A549 (cell line): ENCODE data around the gene DISC1. TPM values are rescaled to one million over a fixed set of nuclear protein-coding genes. Genes with fewer than 3 reads are reported as not detected.

ENCODE experiments used
- ATAC-seq, 2 experiments: fragments of 200-7000 bp in 1 of 2; fragments of >200 bp in 1 of 2; cut with Nextera tagmentation in 1 of 2; cut with Tn5 transposase in 1 of 2; 3 replicates each; pipeline versions ENCODE4 v1.8.0 to v1.9.1; 2018 to 2020; ENCODE audit warnings: mild to moderate bottlenecking in 1 of 2, moderate library complexity in 1 of 2
- CTCF ChIA-PET: fragments of 300-600 bp; sonication (Branson Sonifier 250); formaldehyde crosslinking; extraction: SDS; loops from one replicate; lab custom pipeline; 2021; ENCODE audit warnings: antibody characterized with exemption, inconsistent platforms; lab: Yijun Ruan, JAX
- POLR2A ChIA-PET: fragments of 350-600 bp; formaldehyde crosslinking; extraction: SDS; loops from one replicate; lab custom pipeline; 2021; ENCODE audit warnings: antibody characterized with exemption, inconsistent platforms; lab: Yijun Ruan, JAX
- DNase-seq, 2 experiments: peaks; one replicate each; pipeline versions ENCODE4 v3.0.0 to v3.0.0-alpha.2; 2011 to 2016; ENCODE audit warnings: low read depth in 1 of 2, low spot score in 1 of 2
- FAIRE-seq: peaks from 2 replicates; lab custom pipeline; 2011; peaks lifted over from hg19 to GRCh38; lab: Jason Lieb, UNC
- H3K27ac ChIP-seq, 2 experiments: fragments of >200 bp; sonication (Bioruptor Twin); formaldehyde crosslinking; 3 replicates each; pipeline ENCODE4 v1.5.1; 2016 to 2017
- H3K4me1 ChIP-seq: fragments of >200 bp; sonication (Bioruptor Twin); formaldehyde crosslinking; 3 replicates; pipeline ENCODE4 v1.6.1; 2016
- H3K4me2 ChIP-seq: fragments of >200 bp; sonication (Bioruptor Twin); formaldehyde crosslinking; 3 replicates; pipeline ENCODE4 v1.6.1; 2016
- H3K4me3 ChIP-seq: fragments of >200 bp; sonication (Bioruptor Twin); formaldehyde crosslinking; 3 replicates; pipeline ENCODE4 v1.5.1; 2016
- H3K9me3 ChIP-seq: fragments of >200 bp; sonication (Bioruptor Twin); formaldehyde crosslinking; 3 replicates; pipeline ENCODE4 v1.6.1; 2016
- ATOH8 ChIP-seq: fragments of 250-450 bp; sonication (Bioruptor Pico); IDR thresholded peaks from 2 replicates; pipeline ENCODE4 v1.5.0; 2020; ENCODE audit warnings: low read depth, mild to moderate bottlenecking, moderate library complexity
- CHD2 ChIP-seq: fragments of 150-350 bp; IDR thresholded peaks from 2 replicates; pipeline ENCODE4 v1.6.1; 2014; ENCODE audit warnings: low read length; ENCODE audit not compliant: partially characterized antibody
- CHD4 ChIP-seq: fragments of 200-600 bp; sonication (generic); IDR thresholded peaks from 2 replicates; pipeline ENCODE4 v1.6.1; 2016; ENCODE audit warnings: antibody characterized with exemption, mild to moderate bottlenecking, borderline replicate concordance
- CTCF ChIP-seq: fragments of >200 bp; sonication (Bioruptor Twin); formaldehyde crosslinking; IDR thresholded peaks from 3 replicates; pipeline ENCODE4 v1.5.1; 2016
- E2F6 ChIP-seq: IDR thresholded peaks from 2 replicates; pipeline ENCODE4 v1.6.1; 2012; ENCODE audit warnings: low read depth, borderline replicate concordance
- FOXS1 ChIP-seq: fragments of 250-450 bp; sonication (Bioruptor Pico); IDR thresholded peaks from 2 replicates; pipeline ENCODE4 v1.5.0; 2020; ENCODE audit warnings: mild to moderate bottlenecking, moderate library complexity
- GATA3 ChIP-seq: IDR thresholded peaks from 2 replicates; pipeline ENCODE4 v1.6.1; 2012; ENCODE audit warnings: borderline replicate concordance
- HEYL ChIP-seq: fragments of 250-450 bp; sonication (Bioruptor Pico); IDR thresholded peaks from 2 replicates; pipeline ENCODE4 v1.8.0; 2021; ENCODE audit warnings: mild to moderate bottlenecking, moderate library complexity
- HOXA7 ChIP-seq: fragments of 250-450 bp; sonication (Bioruptor Pico); IDR thresholded peaks from 2 replicates; pipeline ENCODE4 v1.5.0; 2020; ENCODE audit warnings: mild to moderate bottlenecking, moderate library complexity
- HOXB13 ChIP-seq: fragments of 250-450 bp; sonication (Bioruptor Pico); IDR thresholded peaks from 2 replicates; pipeline ENCODE4 v1.5.0; 2020; ENCODE audit warnings: low read depth, mild to moderate bottlenecking, moderate library complexity
- KDM1A ChIP-seq: fragments of 200-600 bp; sonication (generic); IDR thresholded peaks from 2 replicates; pipeline ENCODE4 v1.6.1; 2016; ENCODE audit warnings: low read depth, mild to moderate bottlenecking
- MAFK ChIP-seq: fragments of 450-650 bp; IDR thresholded peaks from 2 replicates; pipeline ENCODE4 v1.6.1; 2014; ENCODE audit not compliant: partially characterized antibody
- NFE2L2 ChIP-seq: fragments of 150-350 bp; conservative IDR thresholded peaks from 2 replicates; pipeline ENCODE4 v1.6.1; 2014; ENCODE audit warnings: low read length
- NR3C1 ChIP-seq: fragments of >200 bp; sonication (Bioruptor Twin); formaldehyde crosslinking; IDR thresholded peaks from 3 replicates; pipeline ENCODE4 v1.6.1; 2017
- PHF8 ChIP-seq: fragments of 200-600 bp; sonication (generic); IDR thresholded peaks from 2 replicates; pipeline ENCODE4 v1.6.1; 2016; ENCODE audit warnings: low read depth, mild to moderate bottlenecking, antibody characterized with exemption, moderate library complexity, borderline replicate concordance
- POLR2AphosphoS2 ChIP-seq: conservative IDR thresholded peaks from 2 replicates; pipeline ENCODE4 v1.6.1; 2012; ENCODE audit warnings: low read length, improper control_type of control experiment, inconsistent platforms
- RARB ChIP-seq: fragments of 250-450 bp; sonication (Bioruptor Pico); IDR thresholded peaks from 2 replicates; pipeline ENCODE4 v1.8.0; 2021; ENCODE audit warnings: mild to moderate bottlenecking, moderate library complexity
- RFX5 ChIP-seq: fragments of 450-650 bp; IDR thresholded peaks from 2 replicates; pipeline ENCODE4 v1.7.1; 2014; ENCODE audit warnings: antibody characterized with exemption, mild to moderate bottlenecking, moderate library complexity
- RNF2 ChIP-seq: fragments of 200-600 bp; sonication (generic); IDR thresholded peaks from 2 replicates; pipeline ENCODE4 v1.6.1; 2016; ENCODE audit warnings: low read depth, mild to moderate bottlenecking, antibody characterized with exemption, moderate library complexity, borderline replicate concordance
- SMC3 ChIP-seq: fragments of >200 bp; sonication (Bioruptor Twin); formaldehyde crosslinking; IDR thresholded peaks from 3 replicates; pipeline ENCODE4 v1.6.1; 2018; ENCODE audit warnings: inconsistent platforms
- ZFP36 ChIP-seq: fragments of 450-650 bp; IDR thresholded peaks from 2 replicates; pipeline ENCODE4 v1.6.1; 2014; ENCODE audit warnings: borderline replicate concordance; ENCODE audit not compliant: partially characterized antibody
- ZNF302 ChIP-seq: fragments of 250-450 bp; sonication (Bioruptor Pico); IDR thresholded peaks from 2 replicates; pipeline ENCODE4 v1.9.0; 2021; ENCODE audit warnings: inconsistent platforms, mild to moderate bottlenecking, moderate library complexity
- WGBS: methylation state at CpG from one replicate; pipeline ENCODE4 v1.1.6; 2017; ENCODE audit errors: missing lambda C conversion rate; 5-methylcytosine and 5-hydroxymethylcytosine counted together
- polyA plus RNA-seq, 4 experiments: library from polyadenylated mRNA; depleted of rRNA in 3 of 4; stranded (reverse); fragments of >200 nt; fragmentation: RNase III in 1 of 4; extraction: RNeasy Plus Mini Kit Qiagen cat#74134 plus additional on column Dnase treatment in 1 of 4; gene quantifications; 2 replicates in 3 of 4; 3 replicates in 1 of 4; pipeline ENCODE4 v1.2.3, GENCODE V29; 2011 to 2017
- TF ChIP-seq, protein P1 (sequence below): fragments of 150-350 bp; IDR thresholded peaks from 2 replicates; pipeline ENCODE4 v1.6.1; 2014; ENCODE audit warnings: low read depth, mild to moderate bottlenecking, low read length
- TF ChIP-seq, protein P2 (sequence below): fragments of 450-650 bp; IDR thresholded peaks from 2 replicates; pipeline ENCODE4 v1.6.1; 2014; ENCODE audit warnings: antibody characterized with exemption
- TF ChIP-seq, protein P3 (sequence below): IDR thresholded peaks from 2 replicates; pipeline ENCODE4 v1.6.1; 2012

Gene DISC1
- polyA plus RNA-seq, 2 of the 4 experiments (the other 2 are of a cell fraction): 0.39 to 0.74 TPM

DNA sequence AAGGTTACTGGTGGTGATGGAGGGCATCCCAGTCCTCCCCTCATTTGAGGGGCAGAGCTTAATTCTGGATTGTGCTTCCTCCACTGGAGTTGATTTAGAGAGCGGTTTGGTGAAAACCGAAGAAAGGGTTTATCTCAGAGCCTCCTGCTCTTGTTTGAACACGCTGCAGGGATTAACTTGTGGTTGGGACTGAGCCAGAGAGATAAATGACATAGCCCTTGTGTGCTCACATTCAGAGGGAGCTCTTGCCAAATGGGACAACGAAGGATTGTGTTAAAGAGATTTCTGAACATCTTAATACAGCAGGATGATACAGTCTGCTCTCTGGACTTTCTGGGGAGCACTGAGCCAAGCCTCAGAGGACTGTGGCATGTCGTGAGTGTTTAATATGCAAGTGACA is 308.2 kb downstream of the DISC1 start:
- POLR2A ChIA-PET: no interaction called here
- ATAC-seq (no peak; a peak in 1 of 6 replicates), FAIRE-seq (no peak)
- Histone ChIP-seq H3K27ac (no peak overlapping the region), H3K4me1 (no peaks in the 10 kb centered on the region), H3K9me3 (peaks cover 12% of the 10 kb centered on the region), H3K4me3 (no peak overlapping the region)
- WGBS: 26% methylated on average over 5 of the region's 5 CpGs
- TF ChIP-seq CHD2 (no peak), ATOH8 (no peak), MAFK (no peak), NFE2L2 (no peak), HOXA7 (no peak), HEYL (CRISPR knock-in tag) (no peak), POLR2AphosphoS2 (no peak), RFX5 (no peak), ZNF302 (no peak)
- TF ChIP-seq, protein P1, sequence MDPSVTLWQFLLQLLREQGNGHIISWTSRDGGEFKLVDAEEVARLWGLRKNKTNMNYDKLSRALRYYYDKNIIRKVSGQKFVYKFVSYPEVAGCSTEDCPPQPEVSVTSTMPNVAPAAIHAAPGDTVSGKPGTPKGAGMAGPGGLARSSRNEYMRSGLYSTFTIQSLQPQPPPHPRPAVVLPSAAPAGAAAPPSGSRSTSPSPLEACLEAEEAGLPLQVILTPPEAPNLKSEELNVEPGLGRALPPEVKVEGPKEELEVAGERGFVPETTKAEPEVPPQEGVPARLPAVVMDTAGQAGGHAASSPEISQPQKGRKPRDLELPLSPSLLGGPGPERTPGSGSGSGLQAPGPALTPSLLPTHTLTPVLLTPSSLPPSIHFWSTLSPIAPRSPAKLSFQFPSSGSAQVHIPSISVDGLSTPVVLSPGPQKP: no peak
- TF ChIP-seq, all 56 proteins: peak for 0
- DNase-seq: peak in 1 of 2 experiments; percentile 9
- H3K4me2 ChIP-seq: no peak overlapping the region
- CTCF ChIA-PET: interaction anchor here (1.3 kb wide), 1 partner anchor 8 kb away, joined by 5 read pairs; no protein-coding TSS in a partner anchor

DNA sequence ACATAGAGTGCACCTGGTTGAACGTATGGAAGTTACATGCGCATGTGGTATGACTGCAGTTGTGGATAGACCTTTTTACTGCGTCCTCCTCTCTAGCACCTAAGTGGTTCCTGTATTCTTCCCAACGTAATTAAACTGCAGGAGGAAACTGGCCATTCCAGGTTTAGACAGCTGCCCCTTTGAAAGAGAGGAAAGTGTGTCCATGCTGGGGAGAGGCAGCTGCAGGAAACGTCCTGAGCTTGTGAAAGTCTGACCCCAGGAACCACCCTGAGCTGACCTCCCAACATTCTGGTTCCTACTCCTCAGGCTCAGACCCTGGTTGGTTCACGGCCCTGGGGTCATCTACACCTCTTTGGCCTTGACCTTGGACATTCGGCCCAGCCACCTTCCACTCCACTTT is 309.3 kb downstream of the DISC1 start:
- DNase-seq: no peak
- ATAC-seq: no peak
- no peak for FAIRE-seq
- Histone ChIP-seq H3K4me2 (no peak overlapping the region), H3K9me3 (peaks cover 12% of the 10 kb centered on the region), H3K4me1 (no peaks in the 10 kb centered on the region)
- whole genome bisulfite sequencing: 65% methylated on average over 7 of the region's 7 CpGs
- TF ChIP-seq NR3C1 (no peak), ATOH8 (no peak), RARB (no peak), KDM1A (no peak), CTCF (no peak), RNF2 (no peak), ZFP36 (no peak), PHF8 (no peak)
- TF ChIP-seq, all 56 proteins: peak for 0
- H3K4me3 ChIP-seq: no peak overlapping the region
- ChIA-PET POLR2A (no interaction called here), CTCF (interaction anchor here (0.9 kb wide), 1 partner anchor 562 kb away, joined by 3 read pairs; no protein-coding TSS in a partner anchor)
- H3K27ac ChIP-seq: no peak overlapping the region

DNA sequence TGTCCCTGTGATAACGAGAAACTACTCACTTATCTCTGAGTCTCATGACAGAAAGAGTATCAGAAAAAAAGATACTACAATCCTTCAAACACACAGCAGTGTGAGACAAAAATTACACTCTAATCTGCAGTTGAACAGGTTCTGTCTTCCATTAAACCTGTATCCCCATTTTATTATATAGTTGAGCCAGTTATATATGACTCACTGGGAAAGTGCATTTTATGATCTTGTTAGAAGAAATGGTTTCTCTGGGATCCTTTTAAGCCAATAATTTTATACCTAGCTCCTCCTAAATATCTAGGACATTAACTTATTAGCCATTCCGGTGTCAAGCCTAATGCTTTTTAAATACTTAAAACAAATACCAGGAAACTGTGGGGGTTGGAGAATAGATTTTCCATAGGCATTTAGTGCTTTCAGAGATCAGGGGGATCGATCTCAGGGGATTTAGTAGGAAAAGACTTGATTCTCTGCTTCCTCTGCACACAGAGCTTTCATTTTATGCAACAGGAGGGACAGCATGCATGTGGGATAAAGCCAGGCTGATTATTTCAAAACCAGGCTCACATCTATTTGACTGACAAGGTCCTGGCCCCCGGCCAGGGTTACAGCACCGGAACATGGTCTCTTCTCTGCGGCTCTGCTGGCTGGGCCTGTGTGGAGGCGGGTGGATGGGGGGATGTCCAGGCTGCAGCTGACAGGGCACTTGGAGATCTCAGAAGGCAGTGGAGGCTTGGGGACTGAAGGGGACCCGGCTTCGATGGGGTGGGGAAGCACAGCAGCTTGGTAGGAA is 310.6 kb downstream of the DISC1 start:
- no peak for ATAC-seq
- CTCF ChIA-PET: interaction anchor here (0.7 kb wide), 1 partner anchor 399 kb away, joined by 5 read pairs; no protein-coding TSS in a partner anchor
- TF ChIP-seq HOXA7: no peak
- no peak for TF ChIP-seq GATA3
- TF ChIP-seq, protein P2, sequence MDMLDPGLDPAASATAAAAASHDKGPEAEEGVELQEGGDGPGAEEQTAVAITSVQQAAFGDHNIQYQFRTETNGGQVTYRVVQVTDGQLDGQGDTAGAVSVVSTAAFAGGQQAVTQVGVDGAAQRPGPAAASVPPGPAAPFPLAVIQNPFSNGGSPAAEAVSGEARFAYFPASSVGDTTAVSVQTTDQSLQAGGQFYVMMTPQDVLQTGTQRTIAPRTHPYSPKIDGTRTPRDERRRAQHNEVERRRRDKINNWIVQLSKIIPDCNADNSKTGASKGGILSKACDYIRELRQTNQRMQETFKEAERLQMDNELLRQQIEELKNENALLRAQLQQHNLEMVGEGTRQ: no peak
- TF ChIP-seq ZFP36: no peak
- no peak for TF ChIP-seq CHD4
- TF ChIP-seq HOXB13 (CRISPR knock-in tag): no peak
- TF ChIP-seq, protein P3, sequence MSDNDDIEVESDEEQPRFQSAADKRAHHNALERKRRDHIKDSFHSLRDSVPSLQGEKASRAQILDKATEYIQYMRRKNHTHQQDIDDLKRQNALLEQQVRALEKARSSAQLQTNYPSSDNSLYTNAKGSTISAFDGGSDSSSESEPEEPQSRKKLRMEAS: no peak
- no peak for TF ChIP-seq SMC3
- TF ChIP-seq POLR2AphosphoS2: no peak
- TF ChIP-seq E2F6: no peak
- TF ChIP-seq FOXS1 (CRISPR knock-in tag): no peak
- no peaks in the 10 kb centered on the region for H3K4me1 ChIP-seq
- peaks cover 6% of the 10 kb centered on the region for H3K9me3 ChIP-seq
- no peak overlapping the region for H3K27ac ChIP-seq
- H3K4me3 ChIP-seq: no peak overlapping the region
- no peak for FAIRE-seq
- POLR2A ChIA-PET: no interaction called here
- WGBS: 60% methylated on average over 9 of the region's 9 CpGs
- no peak overlapping the region for H3K4me2 ChIP-seq
- DNase-seq: no peak
